RWPE2 (cell line): ENCODE data around the gene CST9L.

Source experiments
- ATAC-seq: fragments of 200-7000 bp; cut with Tn5 transposase; 3 replicates; pipeline ENCODE4 v1.9.1; 2021; ENCODE audit warnings: low read depth
- DNase-seq: peaks from one replicate; pipeline ENCODE4 v3.0.0-alpha.2; 2020; ENCODE audit warnings: low spot score
- H3K27ac ChIP-seq: fragments of 450-650 bp; 2 replicates; pipeline ENCODE4 v1.5.1; 2017; ENCODE audit warnings: mild to moderate bottlenecking; ENCODE audit not compliant: poor library complexity, severe bottlenecking
- H3K27me3 ChIP-seq: fragments of 250-450 bp; sonication (Bioruptor Pico); 2 replicates; pipeline ENCODE4 v1.5.1; 2021; ENCODE audit warnings: mild to moderate bottlenecking, moderate library complexity; ENCODE audit not compliant: insufficient read depth, poor library complexity, severe bottlenecking
- H3K36me3 ChIP-seq: fragments of 250-450 bp; sonication (Bioruptor Pico); 2 replicates; pipeline ENCODE4 v1.5.1; 2020; ENCODE audit warnings: low read depth, mild to moderate bottlenecking, moderate library complexity
- H3K4me1 ChIP-seq: fragments of 250-450 bp; sonication (Bioruptor Pico); 2 replicates; pipeline ENCODE4 v1.5.1; 2021; ENCODE audit warnings: mild to moderate bottlenecking, moderate library complexity; ENCODE audit not compliant: insufficient read depth, poor library complexity, severe bottlenecking
- H3K4me3 ChIP-seq: fragments of 250-450 bp; sonication (Bioruptor Pico); 2 replicates; pipeline ENCODE4 v1.5.1; 2021; ENCODE audit warnings: mild to moderate bottlenecking, moderate library complexity; ENCODE audit not compliant: severe bottlenecking
- H3K9me3 ChIP-seq: fragments of 250-450 bp; sonication (Bioruptor Pico); 2 replicates; pipeline ENCODE4 v1.5.1; 2021; ENCODE audit warnings: mild to moderate bottlenecking, moderate library complexity; ENCODE audit not compliant: severe bottlenecking
- CTCF ChIP-seq: fragments of 450-650 bp; IDR thresholded peaks from one replicate; pipeline ENCODE4 v1.5.1; 2017; ENCODE audit warnings: mild to moderate bottlenecking, moderate library complexity; ENCODE audit not compliant: poor library complexity, severe bottlenecking

Gene CST9L

GRCh38 chr20:23598481-23598880 is 30.2 kb upstream of the CST9L start:
- DNase-seq: no peak
- Histone ChIP-seq H3K27ac (no peak overlapping the region), H3K27me3 (no peaks in the 10 kb centered on the region), H3K4me1 (peaks cover 2% of the 10 kb centered on the region), H3K9me3 (no peaks in the 10 kb centered on the region), H3K36me3 (no peaks in the 10 kb centered on the region), H3K4me3 (no peak overlapping the region)
- ATAC-seq: no peak
- no peak for TF ChIP-seq CTCF

GRCh38 chr20:23596579-23597250 is 28.4 kb upstream of the CST9L start:
- TF ChIP-seq CTCF: no peak
- ATAC-seq: peak; percentile 72
- no peaks in the 10 kb centered on the region for H3K9me3 ChIP-seq
- H3K4me3 ChIP-seq: no peak overlapping the region
- H3K4me1 ChIP-seq: peaks cover 2% of the 10 kb centered on the region
- DNase-seq: no peak
- H3K27me3 ChIP-seq: no peaks in the 10 kb centered on the region
- H3K27ac ChIP-seq: no peak overlapping the region
- no peaks in the 10 kb centered on the region for H3K36me3 ChIP-seq

GRCh38 chr20:23595941-23596340 is 27.7 kb upstream of the CST9L start:
- Histone ChIP-seq H3K27ac (no peak overlapping the region), H3K4me1 (peaks cover 2% of the 10 kb centered on the region), H3K36me3 (no peaks in the 10 kb centered on the region), H3K9me3 (no peaks in the 10 kb centered on the region), H3K27me3 (no peaks in the 10 kb centered on the region), H3K4me3 (no peak overlapping the region)
- DNase-seq (no peak), ATAC-seq (no peak)
- TF ChIP-seq CTCF: no peak

GRCh38 chr20:23588434-23589403 is 20.4 kb upstream of the CST9L start:
- no peaks in the 10 kb centered on the region for H3K9me3 ChIP-seq
- no peak for TF ChIP-seq CTCF
- no peak for DNase-seq
- no peak overlapping the region for H3K27ac ChIP-seq
- no peaks in the 10 kb centered on the region for H3K27me3 ChIP-seq
- H3K36me3 ChIP-seq: no peaks in the 10 kb centered on the region
- peaks cover 27% of the 10 kb centered on the region for H3K4me1 ChIP-seq
- no peak for ATAC-seq
- no peak overlapping the region for H3K4me3 ChIP-seq

GRCh38 chr20:23587631-23588030 is 19.3 kb upstream of the CST9L start:
- DNase-seq (no peak), ATAC-seq (no peak)
- no peaks in the 10 kb centered on the region for H3K9me3 ChIP-seq
- H3K4me3 ChIP-seq: no peak overlapping the region
- H3K4me1 ChIP-seq: peaks cover 38% of the 10 kb centered on the region
- H3K36me3 ChIP-seq: no peaks in the 10 kb centered on the region
- peak overlapping the region; percentile 55 for H3K27ac ChIP-seq
- TF ChIP-seq CTCF: no peak
- H3K27me3 ChIP-seq: no peaks in the 10 kb centered on the region
